Measurements from ENCODE around the gene TCL1A. TPM values are rescaled to one million over a fixed set of nuclear protein-coding genes. Genes with fewer than 3 reads are reported as not detected.
"Not testable (repeated sequence)": the region's sequence is repeated elsewhere in the genome, so short reads cannot be mapped to it uniquely, and the experiment has no call there.

Gene TCL1A
- total RNA-seq, 1 donor from 2014 or later: not detected

DNA sequence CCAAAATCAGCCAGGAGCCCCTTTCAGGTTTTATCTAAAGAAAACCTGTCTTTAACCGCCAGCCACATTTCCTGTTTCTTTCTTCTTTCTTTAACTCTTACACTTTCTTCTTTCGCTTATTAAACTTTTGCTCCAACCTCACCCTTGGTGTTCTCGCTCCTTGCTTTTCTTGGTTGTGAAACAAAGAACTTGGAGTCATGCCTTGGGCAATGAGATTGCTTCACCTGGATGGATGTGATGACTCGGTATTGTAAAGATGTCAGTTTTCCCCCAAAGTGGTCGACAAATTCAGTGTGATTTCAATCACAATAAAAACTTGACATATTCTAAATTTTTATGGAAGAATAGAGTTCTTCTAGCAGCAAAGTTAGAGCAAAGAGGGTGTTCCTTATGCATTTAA lies 16.2 kb upstream of the TCL1A start:
- no peak overlapping the region for H3K27ac Mint-ChIP-seq
- peaks cover 25% of the 10 kb centered on the region for H3K27me3 Mint-ChIP-seq (ENCODE audit: low read depth)
- no peaks in the 10 kb centered on the region for H3K9me3 Mint-ChIP-seq
- TF ChIP-seq, protein P1, sequence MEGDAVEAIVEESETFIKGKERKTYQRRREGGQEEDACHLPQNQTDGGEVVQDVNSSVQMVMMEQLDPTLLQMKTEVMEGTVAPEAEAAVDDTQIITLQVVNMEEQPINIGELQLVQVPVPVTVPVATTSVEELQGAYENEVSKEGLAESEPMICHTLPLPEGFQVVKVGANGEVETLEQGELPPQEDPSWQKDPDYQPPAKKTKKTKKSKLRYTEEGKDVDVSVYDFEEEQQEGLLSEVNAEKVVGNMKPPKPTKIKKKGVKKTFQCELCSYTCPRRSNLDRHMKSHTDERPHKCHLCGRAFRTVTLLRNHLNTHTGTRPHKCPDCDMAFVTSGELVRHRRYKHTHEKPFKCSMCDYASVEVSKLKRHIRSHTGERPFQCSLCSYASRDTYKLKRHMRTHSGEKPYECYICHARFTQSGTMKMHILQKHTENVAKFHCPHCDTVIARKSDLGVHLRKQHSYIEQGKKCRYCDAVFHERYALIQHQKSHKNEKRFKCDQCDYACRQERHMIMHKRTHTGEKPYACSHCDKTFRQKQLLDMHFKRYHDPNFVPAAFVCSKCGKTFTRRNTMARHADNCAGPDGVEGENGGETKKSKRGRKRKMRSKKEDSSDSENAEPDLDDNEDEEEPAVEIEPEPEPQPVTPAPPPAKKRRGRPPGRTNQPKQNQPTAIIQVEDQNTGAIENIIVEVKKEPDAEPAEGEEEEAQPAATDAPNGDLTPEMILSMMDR (IDR thresholded peaks at IDR 0.05; ENCODE audit: unreplicated experiment): no peak
- H3K4me3 Mint-ChIP-seq: no peak overlapping the region
- H3K4me1 Mint-ChIP-seq: peaks cover 9% of the 10 kb centered on the region
- DNase-seq (ENCODE audit: low spot score in 2 of 2, unreplicated experiment in 2 of 2): no peak
- H3K36me3 Mint-ChIP-seq: no peaks in the 10 kb centered on the region

DNA sequence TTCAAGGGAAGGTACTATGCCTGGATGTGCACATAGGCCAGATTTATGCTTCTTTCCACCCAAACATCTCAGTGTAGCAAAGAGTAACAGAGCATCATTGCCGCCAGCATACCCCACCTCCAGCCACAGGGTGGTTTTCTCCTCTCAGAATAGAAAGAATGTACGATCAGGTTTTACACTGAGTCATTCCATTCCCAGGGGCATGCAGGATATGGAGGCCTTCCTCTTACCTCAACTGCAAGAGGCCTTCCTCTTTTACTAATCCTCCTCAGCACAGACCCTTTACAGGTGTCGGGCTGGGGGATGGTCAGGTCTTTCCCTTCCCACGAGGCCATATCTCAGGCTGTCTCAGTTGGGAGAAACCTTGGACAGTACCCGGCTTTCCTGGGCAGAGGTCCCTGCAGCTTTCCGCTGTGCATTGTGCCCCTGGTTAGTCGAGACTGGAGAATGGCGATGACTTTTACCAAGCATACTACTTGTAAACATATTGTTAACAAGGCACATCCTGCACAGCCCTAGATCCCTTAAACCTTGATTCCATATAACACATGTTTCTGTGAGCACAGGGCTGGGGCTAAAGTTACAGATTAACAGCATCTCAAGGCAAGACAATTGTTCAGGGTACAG lies 15.6 kb upstream of the TCL1A start:
- DNase-seq (ENCODE audit: low spot score in 2 of 2, unreplicated experiment in 2 of 2); H3K27ac Mint-ChIP-seq: not testable (repeated sequence)

DNA sequence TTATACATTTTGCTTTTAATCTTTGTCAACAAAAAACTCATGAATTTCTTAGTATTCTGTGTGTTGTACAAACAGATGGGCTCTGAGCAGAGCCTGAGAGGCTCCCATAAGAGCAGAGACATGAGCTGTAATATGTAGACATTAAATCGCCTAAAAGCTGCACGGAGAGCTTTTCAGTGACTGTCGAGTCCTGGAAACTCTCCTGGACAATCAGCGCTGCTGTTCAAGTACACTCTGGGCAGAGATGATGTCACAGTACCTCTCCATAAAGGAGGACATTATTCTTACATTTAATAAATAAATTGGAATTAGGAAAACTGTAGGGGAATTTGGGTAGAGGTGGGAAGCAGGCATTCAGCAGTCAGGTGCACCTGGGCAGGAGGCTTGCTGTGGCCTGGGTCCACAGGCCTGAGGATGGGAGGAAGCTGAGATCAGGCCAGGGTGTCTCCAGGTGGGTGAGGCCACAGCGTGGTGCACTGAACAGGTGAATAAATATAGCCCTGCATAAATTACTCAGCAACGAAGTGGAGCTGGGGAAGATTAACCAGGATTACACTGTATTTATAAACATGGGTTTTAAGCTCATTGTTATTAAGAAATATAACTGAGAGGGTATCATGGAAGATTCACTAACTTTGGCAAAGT lies 13.3 kb upstream of the TCL1A start:
- peaks cover 12% of the 10 kb centered on the region for H3K9me3 Mint-ChIP-seq

More for the DNA sequence above, 15.6 kb upstream of the TCL1A start:
- H3K4me1 Mint-ChIP-seq, H3K4me3 Mint-ChIP-seq, H3K9me3 Mint-ChIP-seq, H3K36me3 Mint-ChIP-seq: not testable (repeated sequence)
- H3K27me3 Mint-ChIP-seq (ENCODE audit: low read depth): peaks cover 21% of the 10 kb centered on the region

DNA sequence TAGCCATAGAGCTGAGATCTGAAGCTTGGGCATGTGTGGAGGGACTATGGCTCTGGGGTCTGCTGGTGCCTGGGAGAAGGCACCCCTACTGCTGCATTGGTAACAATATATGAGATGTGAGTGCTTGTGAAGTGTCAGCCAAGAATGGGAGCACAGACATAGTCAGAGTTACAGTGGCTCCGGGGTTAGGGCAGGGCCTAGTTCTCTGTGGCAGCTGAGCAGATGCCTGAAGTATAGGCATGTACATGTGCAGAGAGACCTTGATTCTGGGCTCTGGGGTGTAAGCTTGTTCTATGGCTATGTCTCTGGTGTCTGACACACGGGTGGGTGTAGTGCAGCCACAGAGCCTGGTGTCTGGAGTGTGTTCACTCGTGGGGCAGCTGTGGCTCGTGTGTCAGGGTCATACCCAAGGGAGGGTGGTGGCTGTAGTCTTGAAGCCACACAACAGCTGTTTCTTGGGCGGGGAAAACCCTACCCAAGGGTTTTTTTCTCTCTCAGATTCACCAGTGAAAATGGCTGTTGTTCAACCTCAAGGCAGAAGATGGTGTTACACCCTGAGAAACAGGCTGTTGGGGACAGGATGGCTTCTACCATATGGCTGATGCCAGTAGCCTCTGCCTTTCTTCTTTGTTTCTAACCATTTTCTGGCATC lies 11.9 kb upstream of the TCL1A start:
- H3K27ac Mint-ChIP-seq: no peak overlapping the region
- no peak for DNase-seq (ENCODE audit: low spot score in 2 of 2, unreplicated experiment in 2 of 2)
- peaks cover 3% of the 10 kb centered on the region for H3K27me3 Mint-ChIP-seq (ENCODE audit: low read depth)
- H3K9me3 Mint-ChIP-seq: peaks cover 19% of the 10 kb centered on the region
- peaks cover 9% of the 10 kb centered on the region for H3K4me1 Mint-ChIP-seq
- H3K4me3 Mint-ChIP-seq: no peak overlapping the region
- TF ChIP-seq, protein P1 (IDR thresholded peaks at IDR 0.05; ENCODE audit: unreplicated experiment): no peak
- no peaks in the 10 kb centered on the region for H3K36me3 Mint-ChIP-seq

More for the DNA sequence above, 13.3 kb upstream of the TCL1A start:
- TF ChIP-seq, protein P1 (IDR thresholded peaks at IDR 0.05; ENCODE audit: unreplicated experiment): no peak
- DNase-seq (ENCODE audit: low spot score in 2 of 2, unreplicated experiment in 2 of 2): no peak
- Mint-ChIP-seq H3K4me3 (no peak overlapping the region), H3K36me3 (no peaks in the 10 kb centered on the region), H3K27me3 (ENCODE audit: low read depth) (peaks cover 10% of the 10 kb centered on the region), H3K27ac (no peak overlapping the region), H3K4me1 (peaks cover 9% of the 10 kb centered on the region)

DNA sequence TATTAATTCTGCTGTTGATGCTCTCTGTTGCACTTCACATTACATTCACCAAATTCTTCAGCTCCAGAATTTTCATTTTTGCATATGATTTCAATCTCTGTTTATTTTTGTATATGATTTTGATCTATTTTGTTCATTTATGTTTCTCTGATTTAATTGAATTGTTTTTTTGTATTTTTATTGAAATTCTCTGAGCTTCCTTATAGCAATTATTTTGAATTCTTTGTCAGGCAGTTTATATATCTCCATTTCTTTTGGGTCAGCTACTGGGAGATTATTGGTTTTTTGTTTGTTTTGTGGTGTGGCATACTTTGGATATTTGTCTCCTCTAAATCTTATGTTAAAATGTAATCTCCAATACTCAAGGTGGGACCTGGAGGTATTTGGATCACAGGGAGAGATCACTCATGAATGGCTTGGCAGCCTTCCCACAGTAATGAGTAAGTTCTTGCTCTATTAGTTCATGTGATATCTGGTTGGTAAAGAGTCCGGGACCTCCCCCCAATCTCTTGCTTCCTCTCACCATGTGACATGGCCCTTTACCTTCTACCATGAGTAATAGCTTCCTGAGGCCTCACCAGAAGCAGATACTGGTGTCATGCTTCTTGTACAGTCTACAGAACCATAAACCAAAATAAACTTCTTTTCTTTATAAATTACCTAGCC lies 8.7 kb upstream of the TCL1A start:
- Mint-ChIP-seq H3K27me3 (ENCODE audit: low read depth) (peaks cover 21% of the 10 kb centered on the region), H3K27ac (no peak overlapping the region), H3K9me3 (peaks cover 20% of the 10 kb centered on the region), H3K36me3 (no peaks in the 10 kb centered on the region), H3K4me3 (no peak overlapping the region), H3K4me1 (no peaks in the 10 kb centered on the region)
- TF ChIP-seq, protein P1 (IDR thresholded peaks at IDR 0.05; ENCODE audit: unreplicated experiment): no peak
- DNase-seq (ENCODE audit: low spot score in 2 of 2, unreplicated experiment in 2 of 2): no peak

DNA sequence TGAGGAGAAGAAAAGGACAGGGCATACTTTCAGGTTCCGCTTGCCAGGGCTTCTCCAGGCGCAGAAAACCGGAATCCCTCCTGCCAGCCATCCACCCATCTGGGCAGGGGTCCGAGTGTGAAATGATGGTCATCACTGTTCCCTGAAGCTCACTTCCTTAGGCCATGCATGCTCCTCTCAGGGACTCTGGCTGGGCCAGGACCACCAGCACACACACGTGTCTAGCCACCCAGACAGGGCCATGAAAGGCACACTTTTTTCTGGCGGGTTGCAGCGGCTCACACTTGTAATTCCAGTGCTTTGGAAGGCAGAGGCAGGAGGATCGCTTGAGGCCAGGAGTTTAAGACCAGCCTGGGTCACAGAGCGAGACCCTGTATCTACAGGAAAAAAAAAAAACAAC lies 1.5 kb downstream of the TCL1A start:
- no peak for DNase-seq (ENCODE audit: low spot score in 2 of 2, unreplicated experiment in 2 of 2)
- TF ChIP-seq, protein P1 (IDR thresholded peaks at IDR 0.05; ENCODE audit: unreplicated experiment): no peak
- no peaks in the 10 kb centered on the region for H3K9me3 Mint-ChIP-seq
- H3K4me3 Mint-ChIP-seq: no peak overlapping the region
- no peaks in the 10 kb centered on the region for H3K4me1 Mint-ChIP-seq
- H3K27me3 Mint-ChIP-seq (ENCODE audit: low read depth): peaks cover 22% of the 10 kb centered on the region
- no peaks in the 10 kb centered on the region for H3K36me3 Mint-ChIP-seq
- no peak overlapping the region for H3K27ac Mint-ChIP-seq

All from mesothelial cell of epicardium (in vitro differentiated cells).